ENCODE measurements around the gene ATF7.
"Not testable (repeated sequence)": the region's sequence is repeated elsewhere in the genome, so short reads cannot be mapped to it uniquely, and the experiment has no call there.

Gene ATF7

DNA sequence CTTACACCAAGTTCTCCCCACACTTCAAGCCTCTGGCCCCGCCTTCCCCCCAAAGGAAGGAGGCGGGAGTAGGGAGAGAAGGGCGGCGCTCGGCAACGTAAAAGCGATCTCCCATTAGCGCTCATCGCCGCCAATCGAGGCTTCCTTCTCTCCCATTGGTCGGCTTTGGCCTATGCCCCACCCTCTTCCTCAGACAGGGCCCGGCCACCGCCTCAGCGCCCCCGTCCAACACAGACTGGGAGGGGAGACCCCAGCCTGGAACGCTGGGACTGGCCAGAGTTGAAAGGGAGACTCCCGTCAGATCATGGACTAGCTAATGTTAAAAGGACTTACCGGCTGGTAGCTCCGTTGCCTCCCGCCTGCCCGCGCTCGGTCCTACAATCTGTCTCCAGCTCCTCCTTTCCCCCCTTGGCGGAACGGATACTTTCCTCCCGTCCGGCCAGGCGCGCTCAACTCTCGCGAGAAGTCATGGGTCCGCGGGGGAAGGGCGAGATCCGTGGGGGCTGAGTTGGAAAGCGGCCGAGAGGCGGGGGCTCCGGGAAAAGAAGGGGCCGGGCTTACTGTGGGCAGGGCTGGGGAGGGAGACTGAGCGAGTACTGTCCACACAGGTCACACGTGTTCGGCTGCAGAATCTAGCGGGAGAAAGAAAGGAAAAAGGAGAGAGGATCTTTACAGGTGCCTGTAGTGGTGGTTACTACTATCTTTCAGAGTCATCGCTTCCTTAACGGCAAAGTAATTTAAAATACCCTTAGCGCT is at the start of gene ATF7:
ATF7 (minus strand) TSS at position 437 of the 756 bp plus-strand sequence. CDS start 25,382 bp downstream, outside the sequence.
- DNase-seq = peak; percentile 98

DNA sequence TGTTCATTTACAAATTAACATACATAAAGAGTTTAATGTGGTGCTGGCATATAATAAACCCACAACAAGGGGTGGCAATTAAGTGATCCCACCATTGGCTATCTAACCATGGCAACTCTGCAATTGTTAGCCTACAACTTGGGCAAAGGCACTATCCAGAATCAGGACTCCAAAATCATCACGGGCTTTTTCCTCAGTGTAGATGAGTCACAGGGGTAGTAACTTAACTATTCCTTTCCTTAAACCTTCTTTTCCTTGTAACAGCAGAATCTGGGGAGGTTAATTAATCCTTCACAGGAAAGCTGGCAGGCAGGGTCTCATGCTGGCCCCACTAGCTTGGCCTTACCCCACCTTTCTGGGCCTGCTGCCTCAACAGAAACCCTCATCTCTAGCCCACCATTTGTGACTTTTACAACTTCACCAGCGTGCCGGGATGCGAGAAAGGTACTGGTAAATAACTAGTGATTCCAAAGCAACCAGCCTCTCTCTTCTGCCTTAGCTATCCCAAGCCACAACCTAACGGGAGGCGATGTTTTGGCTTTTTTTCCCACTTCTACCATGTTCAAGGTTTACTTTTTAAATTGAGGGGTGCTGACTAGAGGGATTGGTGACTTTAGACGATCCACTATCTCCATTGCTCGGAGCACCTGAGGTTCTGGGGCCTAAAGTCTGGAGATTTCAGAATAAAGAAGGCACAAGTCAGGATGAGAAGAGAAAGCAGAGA is 49.0 kb upstream of the ATF7 start:
- DNase-seq = no peak

DNA sequence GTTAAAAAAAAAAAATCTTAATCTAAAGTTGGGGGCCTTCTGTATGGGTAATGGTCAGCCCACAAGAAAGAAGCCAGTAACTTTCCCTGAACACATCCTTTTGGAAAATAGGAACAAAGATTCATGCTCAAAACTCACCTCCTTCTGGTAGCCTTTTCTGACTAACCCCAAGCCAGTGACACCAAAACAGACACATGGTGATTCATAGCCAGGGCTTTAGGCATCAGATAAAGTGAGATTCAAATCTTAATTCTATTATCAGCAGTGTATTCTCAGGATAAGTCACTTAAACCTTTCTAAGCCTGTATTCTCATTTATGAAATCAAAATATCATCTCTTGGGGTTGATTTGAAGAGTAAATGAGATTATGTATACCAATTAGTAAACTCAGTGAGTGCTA is 44.8 kb upstream of the ATF7 start:
- no peak for DNase-seq

DNA sequence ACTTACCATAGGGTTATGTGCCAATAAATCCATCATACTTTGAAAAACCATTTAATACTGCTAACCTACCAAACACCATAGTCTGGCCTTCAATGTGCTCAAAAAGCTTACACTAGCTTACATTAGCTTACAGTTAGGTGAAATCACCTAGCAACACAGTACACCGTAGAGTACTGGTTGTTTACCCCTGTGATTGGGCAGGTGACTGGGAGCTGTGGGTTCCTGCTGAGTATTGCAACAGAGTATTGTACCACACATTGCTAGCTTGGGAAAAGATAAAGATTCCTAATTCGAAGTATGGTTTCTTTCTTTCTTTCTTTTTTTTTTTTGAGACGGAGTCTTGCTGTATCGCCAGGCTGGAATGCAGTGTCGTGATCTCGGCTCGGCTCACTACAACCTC is 44.1 kb upstream of the ATF7 start:
- no peak for DNase-seq

DNA sequence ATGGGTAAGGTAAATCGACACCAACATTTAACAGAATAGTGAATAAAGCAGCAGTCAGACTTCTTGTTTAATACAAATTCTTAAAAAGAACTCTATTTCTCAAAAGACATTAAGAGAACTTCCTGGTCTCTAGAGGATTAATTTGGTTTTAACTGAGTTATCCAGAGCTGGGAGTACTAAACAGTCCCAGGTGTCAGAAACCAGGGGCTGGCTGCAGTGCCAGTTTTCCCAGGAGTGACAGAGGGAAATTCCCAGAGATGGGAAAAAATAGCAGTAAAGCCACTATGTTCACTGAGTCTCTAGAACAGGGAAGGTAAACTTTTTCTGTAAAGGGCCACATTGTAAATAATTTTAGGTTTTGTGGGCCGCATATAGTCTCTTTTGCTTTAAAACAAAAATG is 40.9 kb upstream of the ATF7 start:
- DNase-seq = no peak

DNA sequence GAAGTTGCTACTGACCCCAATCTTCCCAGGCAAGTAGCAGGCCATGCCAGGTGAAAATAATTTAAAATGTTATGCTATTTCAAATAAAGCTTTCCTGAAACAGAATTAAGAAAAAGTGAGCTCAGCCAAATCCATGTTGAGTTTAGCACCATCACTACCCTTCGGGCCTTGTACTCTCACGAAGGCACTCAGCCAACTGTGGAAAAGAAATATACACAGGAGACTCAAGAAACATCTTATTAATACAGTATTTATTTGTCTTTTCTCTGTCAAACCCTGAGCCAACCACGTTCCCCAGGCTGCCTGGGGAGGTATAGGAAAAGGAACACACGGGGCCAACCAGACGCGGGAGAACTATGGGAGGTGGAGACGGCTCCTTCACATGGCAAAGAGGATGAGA is 38.8 kb upstream of the ATF7 start:
- no peak for DNase-seq

DNA sequence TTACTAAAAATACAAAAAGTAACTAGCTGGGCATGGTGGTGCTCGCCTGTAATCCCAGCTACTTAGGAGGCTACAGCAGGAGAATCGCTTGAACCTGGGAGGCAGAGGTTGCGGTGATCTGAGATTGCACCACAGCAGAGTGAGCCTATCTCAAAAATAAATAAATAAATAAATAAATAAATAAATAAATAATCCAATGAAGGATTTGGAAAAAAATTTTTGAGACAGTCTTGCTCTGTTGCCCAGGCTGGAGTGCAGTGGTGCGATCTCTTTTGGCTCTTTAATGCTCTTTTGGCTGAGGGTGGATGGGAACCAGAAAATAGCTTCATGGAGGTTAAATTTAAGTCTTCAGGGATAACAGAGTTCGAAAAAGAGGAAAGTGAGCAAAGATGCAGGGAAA is 38.0 kb upstream of the ATF7 start:
- DNase-seq = no peak

DNA sequence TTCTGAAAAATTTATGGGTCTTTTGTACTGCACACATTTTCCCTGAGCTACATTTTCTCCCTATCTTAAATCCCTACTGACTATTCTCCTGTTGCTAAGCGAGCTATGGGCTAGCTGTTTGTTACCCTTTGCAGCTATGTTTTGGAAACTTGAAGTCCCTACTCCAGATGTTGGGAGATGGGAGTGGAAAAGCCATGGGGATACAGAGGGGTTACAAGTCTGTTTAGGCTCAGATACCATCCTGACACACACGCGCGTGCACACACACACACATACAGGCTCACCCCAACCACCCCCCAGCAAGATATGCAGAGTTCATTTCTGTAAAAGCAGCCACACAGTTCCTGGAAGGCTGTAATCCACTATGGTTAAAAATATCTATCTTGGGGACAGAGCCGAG is 33.9 kb upstream of the ATF7 start:
- no peak for DNase-seq

DNA sequence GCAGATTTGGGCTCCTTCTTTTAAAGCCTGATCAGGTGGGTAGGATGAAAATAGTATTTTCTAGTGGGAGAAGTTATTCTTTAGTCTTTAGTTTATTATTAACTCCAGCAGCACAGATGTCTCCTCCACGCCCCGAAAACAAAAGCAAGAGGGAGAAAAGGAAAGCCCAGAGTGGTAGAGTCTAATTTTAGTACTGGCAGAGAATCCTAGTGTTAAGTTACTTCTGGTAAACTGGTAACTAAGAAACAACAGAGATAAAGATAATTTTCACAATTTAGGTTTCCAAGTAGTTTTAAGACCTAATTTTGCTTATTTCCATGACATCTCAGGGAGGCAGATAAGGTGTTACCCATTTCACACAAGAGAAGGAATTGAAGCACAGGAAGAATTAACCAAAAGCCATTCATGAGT is 33.4 kb upstream of the ATF7 start:
- peak; percentile 10 for DNase-seq

DNA sequence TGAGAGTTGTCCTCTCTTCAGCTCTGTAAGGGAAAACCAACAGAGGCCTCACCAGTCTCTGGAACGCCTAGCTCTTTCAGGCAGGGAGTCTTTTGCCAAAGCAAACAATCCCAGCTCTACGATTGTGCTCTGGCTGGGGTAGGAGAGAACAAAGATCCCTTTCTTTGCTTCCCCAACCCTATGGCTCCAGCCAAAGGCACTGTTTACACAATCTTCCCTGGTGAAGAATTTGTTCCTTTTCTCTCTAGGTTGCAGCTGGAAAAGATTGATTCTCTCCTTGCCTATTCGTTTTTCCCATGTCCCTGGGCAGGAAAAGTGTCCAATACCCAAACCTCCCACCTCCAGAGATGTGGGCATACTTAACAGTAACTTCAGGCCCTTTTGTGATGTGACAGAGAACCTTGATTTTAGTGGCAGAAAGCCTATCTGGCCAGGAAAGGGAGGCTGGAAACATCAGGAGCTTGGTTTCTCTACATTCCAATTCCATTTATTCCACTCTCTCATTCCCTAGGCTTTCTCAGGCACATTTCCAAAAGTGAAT is 32.9 kb upstream of the ATF7 start:
- peak; percentile 93 for DNase-seq

DNA sequence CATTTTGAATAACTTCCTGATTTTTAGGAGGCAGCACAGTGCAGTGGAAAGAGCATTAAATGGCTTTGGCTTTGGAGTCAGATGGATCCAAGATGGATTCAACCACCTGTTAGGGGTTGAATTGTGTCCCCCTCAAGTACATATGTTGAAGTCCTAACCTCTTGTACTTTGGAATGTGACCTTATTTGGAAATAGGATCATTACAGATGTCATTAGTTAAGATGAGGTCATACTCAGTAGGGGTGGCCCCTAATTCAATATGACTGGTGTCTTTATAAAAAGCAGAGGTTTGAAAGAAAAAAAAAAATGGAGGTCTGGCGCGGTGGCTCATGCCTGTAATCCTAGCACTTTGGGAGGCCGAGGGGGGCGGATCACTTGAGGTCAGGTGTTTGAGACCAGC is 30.9 kb upstream of the ATF7 start:
- DNase-seq = no peak

DNA sequence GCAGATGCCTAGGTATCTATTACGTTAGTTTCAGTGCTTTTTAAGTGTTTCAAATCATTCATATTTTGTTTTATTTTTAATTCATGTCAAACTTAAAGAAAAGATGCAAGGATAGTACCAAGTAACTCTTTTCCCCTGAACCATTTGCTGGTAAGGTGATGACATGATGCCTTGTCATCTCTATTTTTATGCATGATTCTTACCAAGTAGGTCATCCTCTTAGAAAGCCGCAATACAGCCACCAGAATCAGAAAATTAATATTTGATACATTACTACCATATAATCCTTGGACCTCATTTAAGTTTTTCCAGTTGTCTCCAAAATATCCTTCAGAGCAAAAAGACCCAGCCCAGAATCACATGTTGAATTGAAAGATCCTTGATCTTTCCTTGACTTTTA is 27.4 kb upstream of the ATF7 start:
- no peak for DNase-seq

DNA sequence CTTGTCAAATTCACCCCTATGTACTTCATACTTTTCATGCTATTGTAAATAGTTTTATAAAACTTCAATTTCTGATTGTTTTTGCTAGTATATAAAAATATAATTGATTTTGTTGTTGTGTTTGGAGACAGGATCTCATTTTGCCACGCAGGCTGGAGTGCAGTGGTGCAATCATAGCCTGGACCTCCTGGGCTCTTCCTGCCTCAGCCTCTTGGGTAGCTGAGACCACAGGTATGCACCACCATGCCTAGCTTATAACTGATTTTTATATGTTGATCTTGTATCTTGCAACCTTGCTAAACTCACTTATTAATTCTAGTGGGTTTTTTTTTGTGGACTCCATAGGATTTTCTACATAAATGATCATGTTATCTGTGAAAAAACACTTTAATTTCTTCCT is 26.2 kb upstream of the ATF7 start:
- DNase-seq = no peak

DNA sequence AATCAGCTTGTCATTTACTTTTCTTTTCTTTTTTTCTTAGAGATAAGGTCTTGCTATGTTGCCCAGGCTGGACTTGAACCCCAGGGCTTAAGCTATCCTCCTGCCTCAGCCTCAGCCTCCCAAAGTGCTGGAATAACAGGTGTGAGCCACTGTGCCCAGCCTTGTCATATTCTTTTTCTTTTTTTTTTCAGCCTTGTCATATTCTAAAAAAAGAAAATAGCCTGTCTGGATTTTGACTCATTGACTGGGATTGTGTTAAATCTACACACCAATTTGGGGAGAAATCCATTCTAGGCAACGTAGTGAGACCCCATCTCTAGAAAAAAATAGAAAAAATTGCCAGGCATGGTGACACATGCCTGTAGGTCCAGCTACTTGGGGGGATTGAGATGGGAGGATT is 25.6 kb upstream of the ATF7 start:
- DNase-seq = no peak

DNA sequence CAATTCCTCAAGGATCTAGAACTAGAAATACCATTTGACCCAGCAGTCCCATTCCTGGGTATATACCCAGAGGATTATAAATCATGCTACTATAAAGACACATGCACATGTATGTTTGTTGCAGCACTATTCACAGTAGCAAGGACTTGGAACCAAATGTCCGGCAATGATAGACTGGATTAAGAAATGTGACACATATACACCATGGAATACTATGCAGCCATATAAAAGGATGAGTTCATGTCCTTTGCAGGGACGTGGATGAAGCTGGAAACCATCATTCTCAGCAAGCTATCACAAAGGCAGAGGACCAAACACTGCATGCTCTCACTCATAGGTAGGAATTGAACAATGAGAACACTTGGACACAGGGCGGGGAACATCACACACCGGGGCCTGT is 20.1 kb upstream of the ATF7 start:
- not testable (repeated sequence) for DNase-seq

DNA sequence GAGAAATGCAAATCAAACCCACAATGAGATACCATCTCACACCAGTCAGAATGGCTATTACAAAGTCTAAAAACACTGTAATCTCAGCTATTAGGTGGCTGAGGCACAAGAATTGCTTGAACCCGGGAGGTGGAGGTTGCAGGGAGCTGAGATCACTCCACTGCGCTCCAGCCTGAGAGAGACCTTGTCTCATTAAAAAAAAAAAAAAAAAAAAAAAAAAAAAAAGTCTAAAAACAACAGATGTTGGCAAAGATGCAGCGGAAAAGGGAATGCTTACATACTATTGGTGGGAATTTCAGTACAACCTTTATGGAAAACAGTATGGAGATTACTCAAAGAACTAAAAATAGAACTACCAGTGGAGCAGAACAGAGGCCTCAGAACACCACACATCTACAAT is 19.0 kb upstream of the ATF7 start:
- no peak for DNase-seq

DNA sequence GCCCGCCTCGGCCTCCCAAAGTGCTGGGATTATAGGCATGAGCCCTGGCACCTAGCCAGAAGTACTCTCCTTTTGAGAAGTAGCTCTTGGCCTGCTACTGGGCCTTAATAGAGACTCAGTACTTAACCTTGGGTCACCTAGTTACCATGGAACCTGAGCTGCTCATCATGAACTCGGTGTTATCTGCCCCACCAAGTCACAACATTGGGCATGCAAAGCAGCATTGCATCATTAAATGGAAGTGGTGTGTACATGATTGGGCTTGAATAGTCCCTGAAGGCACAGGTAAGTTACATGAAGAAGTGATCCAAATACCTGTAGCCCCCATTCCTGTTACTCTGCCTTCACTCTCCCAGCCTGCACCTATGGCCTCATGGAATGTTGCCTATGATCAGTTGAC is 18.0 kb upstream of the ATF7 start:
- no peak for DNase-seq

DNA sequence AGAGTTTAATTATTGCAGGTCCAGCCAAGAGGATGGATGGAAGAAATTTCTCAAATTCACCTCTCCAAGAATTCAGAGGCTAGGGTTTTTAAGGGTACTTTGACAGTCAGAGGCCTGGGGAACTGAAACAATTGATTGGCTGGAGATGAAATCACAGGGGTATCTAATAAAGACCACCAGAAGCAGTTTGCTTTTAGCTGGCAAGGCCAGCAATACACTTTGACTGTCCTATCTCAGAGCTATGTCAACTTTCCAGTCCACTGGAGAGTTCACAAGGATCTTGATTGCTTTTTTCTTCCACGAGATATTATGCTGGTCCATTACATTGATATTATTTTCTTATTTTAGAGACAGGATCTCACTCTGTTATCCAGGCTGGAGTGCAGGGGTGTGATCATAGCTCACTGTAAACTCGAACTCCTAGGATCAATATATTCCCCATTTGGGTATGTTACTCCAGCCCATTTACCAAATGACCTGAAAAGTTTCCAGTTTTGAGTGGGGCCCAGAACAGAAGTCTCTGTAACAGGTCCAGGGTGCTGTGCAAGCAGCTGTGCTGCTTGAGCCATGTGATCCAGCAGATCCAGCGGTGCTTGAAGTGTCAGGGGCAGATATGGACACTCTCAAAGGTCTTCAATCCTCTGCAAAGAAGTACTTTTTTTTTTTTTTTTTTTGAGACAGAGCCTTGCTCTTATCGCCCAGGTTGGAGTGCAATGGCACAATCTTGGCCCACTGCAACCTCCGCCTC is 17.2 kb upstream of the ATF7 start:
- DNase-seq = no peak

DNA sequence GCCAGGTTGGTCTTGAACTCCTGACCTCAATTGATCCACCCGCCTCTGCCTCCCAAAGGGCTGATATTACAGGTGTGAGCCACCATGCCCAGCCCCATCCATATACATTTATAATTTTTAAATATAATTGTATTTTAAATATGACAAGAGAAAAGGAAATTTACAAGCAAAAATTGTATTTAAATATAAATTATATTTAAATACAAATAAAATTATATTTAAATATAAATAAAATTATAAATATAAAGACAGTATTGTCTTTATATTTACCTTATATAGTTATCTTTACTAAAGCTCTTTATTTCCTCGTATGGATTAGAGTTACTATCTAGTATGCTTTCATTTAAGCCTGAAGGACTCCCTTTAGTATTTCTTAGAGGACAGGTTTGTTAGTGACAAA is 11.9 kb upstream of the ATF7 start:
- no peak for DNase-seq

DNA sequence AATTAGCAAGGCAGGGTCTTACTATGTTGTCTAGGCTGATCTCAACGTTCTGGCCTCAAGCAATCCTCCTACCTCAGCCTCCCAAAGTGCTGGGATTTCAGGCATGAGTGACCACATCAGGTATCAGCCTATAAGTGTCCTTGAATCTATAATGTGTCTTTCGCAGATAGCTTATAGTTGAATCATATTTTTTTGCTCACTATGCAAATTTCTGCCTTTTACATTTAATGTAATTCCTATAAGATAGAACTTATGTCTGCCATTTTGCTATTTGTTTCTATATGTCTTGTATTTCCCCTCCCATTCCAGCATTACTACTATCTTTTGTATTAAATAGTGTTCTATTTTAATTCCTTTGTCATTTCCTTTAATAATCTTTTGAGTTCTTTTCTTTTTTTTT is 10.5 kb upstream of the ATF7 start:
- DNase-seq = no peak

DNA sequence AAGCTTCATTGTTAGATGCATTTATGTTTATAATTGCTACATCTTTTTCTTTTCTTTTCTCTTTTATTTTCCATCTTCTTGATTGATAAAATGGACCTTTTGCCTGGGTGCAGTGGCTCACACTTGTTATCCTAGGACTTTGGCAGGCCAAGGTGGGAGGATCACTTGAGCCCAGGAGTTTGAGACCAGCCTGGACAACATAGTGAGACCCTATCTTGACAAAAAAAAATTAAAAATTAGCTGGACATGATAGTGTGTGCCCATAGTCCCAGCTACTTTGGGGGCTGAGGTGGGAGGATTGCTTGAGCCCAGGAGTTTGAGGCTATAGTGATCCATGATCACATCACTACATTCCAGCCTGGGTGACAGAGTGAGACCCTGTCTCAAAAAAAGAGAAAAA is 9.5 kb upstream of the ATF7 start:
- DNase-seq = not testable (repeated sequence)

DNA sequence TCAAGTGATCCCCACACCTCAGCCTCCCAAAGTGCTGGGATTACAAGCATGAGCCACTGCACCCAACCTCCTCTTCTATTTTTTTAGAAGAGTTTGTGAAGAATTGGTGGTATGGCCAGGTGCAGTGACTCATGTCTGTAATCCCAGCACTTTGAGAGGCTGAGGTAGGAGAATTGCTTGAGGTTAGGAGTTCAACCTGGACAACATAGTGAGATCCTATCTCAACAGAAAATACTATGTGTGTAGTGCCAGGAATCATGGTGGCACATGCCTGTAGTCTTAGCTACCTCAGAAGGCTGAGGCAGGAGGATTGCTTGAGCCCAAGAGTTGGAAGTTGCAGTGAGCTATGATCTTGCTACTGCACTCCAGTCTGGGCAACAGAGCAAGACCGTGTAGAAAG is 5.5 kb upstream of the ATF7 start:
- no peak for DNase-seq

DNA sequence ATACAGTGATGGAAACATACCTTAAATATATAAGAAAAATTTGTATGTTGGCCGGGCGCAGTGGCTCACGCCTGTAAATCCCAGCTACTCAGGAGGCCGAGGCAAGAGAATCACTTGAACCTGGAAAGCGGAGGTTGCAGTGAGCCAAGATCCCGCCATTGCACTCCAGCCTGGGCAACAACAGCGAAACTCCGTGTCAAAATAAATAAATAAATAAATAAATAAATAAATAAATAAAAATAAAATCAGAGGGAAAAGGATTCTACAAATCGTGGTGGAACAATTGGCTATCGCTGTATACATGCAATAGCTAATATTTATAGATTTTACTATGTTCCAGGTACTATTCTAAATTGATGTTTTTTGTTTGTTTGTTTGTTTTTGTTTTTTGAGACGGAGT is 1.7 kb upstream of the ATF7 start:
- no peak for DNase-seq

DNA sequence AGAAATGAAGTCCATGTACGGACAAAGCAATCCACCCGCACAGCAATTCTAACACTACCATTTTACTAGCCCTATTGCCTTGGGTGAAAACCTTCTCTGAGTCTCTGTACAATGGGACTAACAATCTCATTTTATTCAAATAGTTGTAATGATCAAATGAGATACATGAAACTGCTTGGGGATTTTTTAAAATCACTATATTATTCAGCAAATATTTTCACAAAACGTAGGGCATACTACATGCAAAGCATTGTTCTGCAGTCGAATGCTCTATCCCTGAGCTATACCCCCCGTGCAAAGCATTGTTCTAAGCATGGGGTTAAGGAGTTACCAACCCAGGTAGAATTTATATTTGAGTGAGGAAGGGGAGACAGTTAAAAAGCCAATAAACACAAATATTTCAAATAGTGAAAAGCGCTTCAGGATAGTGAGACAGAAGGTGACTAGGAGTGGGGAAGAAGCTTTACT is 554 bp upstream of the ATF7 start:
- no peak for DNase-seq

Measured in midbrain (tissue), 1 donor.